ENCODE results near the gene NCKAP5.

Gene NCKAP5

DNA sequence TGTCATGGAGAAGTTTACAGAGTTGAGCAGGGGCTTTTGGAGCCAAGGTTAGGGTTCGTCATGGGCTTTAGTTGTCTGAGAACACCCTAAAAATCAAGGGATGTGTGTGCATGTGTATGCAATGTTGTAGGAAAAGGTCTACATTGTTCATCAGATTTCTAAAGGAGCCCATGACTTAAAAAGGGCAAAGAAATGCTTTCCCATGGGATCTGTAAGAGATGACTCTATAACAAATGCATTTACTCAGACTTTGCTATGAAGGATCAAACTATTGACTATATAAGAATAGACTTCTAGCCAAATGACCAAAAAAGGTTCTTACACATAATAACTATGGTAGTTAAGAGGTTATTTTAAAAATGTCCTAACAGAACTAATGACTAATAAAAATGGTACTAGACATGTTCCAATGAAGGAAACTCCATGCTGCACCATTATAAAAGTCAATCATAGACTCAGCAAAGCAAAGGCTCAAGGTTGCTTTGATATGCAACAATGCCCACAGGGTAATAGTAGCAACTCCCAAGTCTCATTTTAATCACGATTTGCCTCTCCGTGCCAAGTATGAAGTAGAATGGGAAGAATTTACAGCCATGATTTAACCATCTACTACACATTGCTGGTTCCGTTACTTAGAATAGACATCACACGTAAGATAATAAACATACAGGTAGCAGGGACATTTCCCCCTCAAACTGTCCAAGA is 158.5 kb downstream of the NCKAP5 start:
- no peak for DNase-seq
- TF ChIP-seq, protein P1, sequence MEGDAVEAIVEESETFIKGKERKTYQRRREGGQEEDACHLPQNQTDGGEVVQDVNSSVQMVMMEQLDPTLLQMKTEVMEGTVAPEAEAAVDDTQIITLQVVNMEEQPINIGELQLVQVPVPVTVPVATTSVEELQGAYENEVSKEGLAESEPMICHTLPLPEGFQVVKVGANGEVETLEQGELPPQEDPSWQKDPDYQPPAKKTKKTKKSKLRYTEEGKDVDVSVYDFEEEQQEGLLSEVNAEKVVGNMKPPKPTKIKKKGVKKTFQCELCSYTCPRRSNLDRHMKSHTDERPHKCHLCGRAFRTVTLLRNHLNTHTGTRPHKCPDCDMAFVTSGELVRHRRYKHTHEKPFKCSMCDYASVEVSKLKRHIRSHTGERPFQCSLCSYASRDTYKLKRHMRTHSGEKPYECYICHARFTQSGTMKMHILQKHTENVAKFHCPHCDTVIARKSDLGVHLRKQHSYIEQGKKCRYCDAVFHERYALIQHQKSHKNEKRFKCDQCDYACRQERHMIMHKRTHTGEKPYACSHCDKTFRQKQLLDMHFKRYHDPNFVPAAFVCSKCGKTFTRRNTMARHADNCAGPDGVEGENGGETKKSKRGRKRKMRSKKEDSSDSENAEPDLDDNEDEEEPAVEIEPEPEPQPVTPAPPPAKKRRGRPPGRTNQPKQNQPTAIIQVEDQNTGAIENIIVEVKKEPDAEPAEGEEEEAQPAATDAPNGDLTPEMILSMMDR (IDR thresholded peaks at IDR 0.05; ENCODE audit: low read depth, low read length): no peak
- Histone ChIP-seq H3K36me3 (no peaks in the 10 kb centered on the region), H3K27ac (no peak overlapping the region), H3K27me3 (ENCODE audit: insufficient read depth, low read depth, severe bottlenecking) (no peaks in the 10 kb centered on the region), H3K4me3 (ENCODE audit: low read depth, low read length) (no peak overlapping the region), H3K9me3 (ENCODE audit: severe bottlenecking) (no peaks in the 10 kb centered on the region)

DNA sequence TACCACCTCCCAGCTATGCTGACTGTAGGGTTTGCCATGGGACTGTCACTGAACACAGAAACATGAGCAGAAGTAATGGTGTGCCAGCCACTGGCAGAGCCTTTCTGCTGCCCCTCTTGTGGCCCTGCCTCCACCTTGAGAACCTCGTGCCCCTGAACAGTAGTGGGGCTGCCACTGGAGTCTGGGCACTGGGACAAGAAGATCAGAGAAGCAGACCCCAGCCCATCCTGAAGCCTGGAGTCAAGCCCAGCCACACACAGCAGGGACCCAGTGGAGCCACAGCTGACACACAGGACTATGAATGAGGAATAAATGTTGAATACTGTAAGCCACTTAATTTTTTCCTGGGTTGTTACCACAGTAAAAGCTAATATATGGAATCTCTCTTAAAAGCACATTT is 159.6 kb downstream of the NCKAP5 start:
- Histone ChIP-seq H3K4me3 (ENCODE audit: low read depth, low read length) (no peak overlapping the region), H3K36me3 (no peaks in the 10 kb centered on the region), H3K27me3 (ENCODE audit: insufficient read depth, low read depth, severe bottlenecking) (no peaks in the 10 kb centered on the region), H3K9me3 (ENCODE audit: severe bottlenecking) (no peaks in the 10 kb centered on the region), H3K27ac (no peak overlapping the region)
- TF ChIP-seq, protein P1 (IDR thresholded peaks at IDR 0.05; ENCODE audit: low read depth, low read length): no peak
- DNase-seq: no peak

DNA sequence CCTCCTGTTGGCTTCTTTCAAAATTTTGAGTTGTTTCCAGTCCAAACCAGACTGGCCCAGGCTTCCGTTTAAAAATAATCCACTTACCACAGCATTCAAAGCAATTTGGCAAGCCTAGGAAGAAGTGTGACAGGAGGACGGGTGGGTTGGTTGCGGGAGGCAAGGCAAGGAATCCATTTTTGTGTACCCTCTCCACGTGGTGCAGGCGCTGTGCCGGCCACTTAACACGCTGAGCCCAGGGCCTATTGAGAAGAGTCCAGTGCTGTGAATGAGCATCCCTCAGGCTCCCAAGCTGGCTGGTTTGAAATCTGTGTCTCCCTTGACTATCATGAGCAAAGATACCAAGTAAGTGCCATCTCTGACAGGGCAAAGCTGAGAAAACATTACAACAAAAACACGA is 160.9 kb downstream of the NCKAP5 start:
- TF ChIP-seq, protein P1 (IDR thresholded peaks at IDR 0.05; ENCODE audit: low read depth, low read length): no peak
- no peak overlapping the region for H3K27ac ChIP-seq
- DNase-seq: no peak
- no peaks in the 10 kb centered on the region for H3K27me3 ChIP-seq (ENCODE audit: insufficient read depth, low read depth, severe bottlenecking)
- no peaks in the 10 kb centered on the region for H3K36me3 ChIP-seq
- H3K9me3 ChIP-seq (ENCODE audit: severe bottlenecking): no peaks in the 10 kb centered on the region
- no peak overlapping the region for H3K4me3 ChIP-seq (ENCODE audit: low read depth, low read length)

DNA sequence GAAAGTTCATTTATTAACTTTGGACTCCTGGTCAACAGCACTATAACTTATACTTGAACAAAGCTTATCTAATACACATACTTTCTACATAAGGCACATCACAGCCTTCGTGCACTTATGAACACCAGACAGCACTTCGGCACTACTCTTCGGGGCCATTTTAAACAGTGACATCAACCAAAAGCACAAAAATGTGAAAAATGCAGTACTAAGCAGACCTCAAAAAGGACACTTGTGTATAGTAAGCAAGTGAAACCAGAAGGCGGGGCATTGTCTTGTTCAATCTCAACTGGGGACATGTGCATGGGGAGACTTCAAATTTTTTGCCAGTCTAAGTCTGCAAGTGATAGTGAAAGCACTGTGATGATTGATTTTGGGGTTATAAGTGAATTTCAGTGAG is 163.0 kb downstream of the NCKAP5 start:
- Histone ChIP-seq H3K27me3 (ENCODE audit: insufficient read depth, low read depth, severe bottlenecking) (no peaks in the 10 kb centered on the region), H3K4me3 (ENCODE audit: low read depth, low read length) (no peak overlapping the region), H3K36me3 (no peaks in the 10 kb centered on the region), H3K9me3 (ENCODE audit: severe bottlenecking) (no peaks in the 10 kb centered on the region), H3K27ac (no peak overlapping the region)
- DNase-seq: no peak
- TF ChIP-seq, protein P1 (IDR thresholded peaks at IDR 0.05; ENCODE audit: low read depth, low read length): no peak

DNA sequence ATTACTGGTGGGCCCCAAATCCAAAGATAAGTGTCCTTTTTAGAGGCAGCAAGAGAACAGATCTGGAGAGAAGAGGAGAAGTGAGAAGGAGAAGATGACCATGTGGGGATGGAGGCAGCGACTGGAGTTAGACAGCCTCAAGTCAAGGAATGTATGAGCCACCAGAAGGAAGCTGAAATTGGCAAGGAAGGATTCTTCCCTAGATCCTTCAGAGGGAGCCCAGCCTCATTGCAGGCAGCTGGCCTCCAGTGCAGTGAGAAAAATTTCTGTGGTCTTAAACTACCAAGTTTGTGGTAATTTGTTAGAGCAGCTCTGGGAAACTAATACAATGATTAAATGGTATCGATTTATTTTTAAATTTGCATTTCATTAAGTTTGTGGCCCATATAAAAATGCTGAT is 167.9 kb downstream of the NCKAP5 start:
- peaks cover 2% of the 10 kb centered on the region for H3K9me3 ChIP-seq (ENCODE audit: severe bottlenecking)
- no peak overlapping the region for H3K4me3 ChIP-seq (ENCODE audit: low read depth, low read length)
- no peak overlapping the region for H3K27ac ChIP-seq
- TF ChIP-seq, protein P1 (IDR thresholded peaks at IDR 0.05; ENCODE audit: low read depth, low read length): no peak
- no peak for DNase-seq
- H3K27me3 ChIP-seq (ENCODE audit: insufficient read depth, low read depth, severe bottlenecking): no peaks in the 10 kb centered on the region
- no peaks in the 10 kb centered on the region for H3K36me3 ChIP-seq

DNA sequence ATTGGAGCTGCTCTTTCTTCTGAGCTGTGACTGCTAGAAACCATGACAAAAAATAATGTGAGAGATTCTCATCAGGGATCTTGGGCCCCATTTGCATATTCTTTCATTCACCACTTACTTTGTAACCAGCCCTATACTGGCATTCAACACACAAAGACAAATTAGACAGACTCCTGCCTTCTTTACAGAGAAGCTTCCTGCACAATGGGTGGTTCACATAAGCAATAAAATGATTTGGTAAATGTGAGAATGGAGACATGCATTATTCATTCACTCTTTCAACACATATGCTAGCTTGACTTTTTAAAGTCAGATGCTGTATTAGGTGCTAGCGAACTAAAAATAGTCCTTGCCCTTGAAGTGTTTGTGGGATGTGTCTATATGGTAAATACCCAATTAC is 174.4 kb downstream of the NCKAP5 start:
- TF ChIP-seq, protein P1 (IDR thresholded peaks at IDR 0.05; ENCODE audit: low read depth, low read length): no peak
- DNase-seq: no peak
- H3K9me3 ChIP-seq (ENCODE audit: severe bottlenecking): peaks cover 5% of the 10 kb centered on the region
- no peaks in the 10 kb centered on the region for H3K36me3 ChIP-seq
- H3K27me3 ChIP-seq (ENCODE audit: insufficient read depth, low read depth, severe bottlenecking): no peaks in the 10 kb centered on the region
- H3K27ac ChIP-seq: no peak overlapping the region
- no peak overlapping the region for H3K4me3 ChIP-seq (ENCODE audit: low read depth, low read length)

Data from WERI-Rb-1 (cell line).